ENCODE data around the gene EFS. TPM values are rescaled to one million over a fixed set of nuclear protein-coding genes. Genes with fewer than 3 reads are reported as not detected.
A peak's percentile ranks its signal among the peaks of the same experiment; 100 is the strongest.
"Not testable (repeated sequence)": the region's sequence is repeated elsewhere in the genome, so short reads cannot be mapped to it uniquely, and the experiment has no call there.

The EFS gene
- total RNA-seq, 6 donors from 2014 or later: 4.1 to 18.9 (median 9.3) TPM

GRCh38 chr14:23327947-23328744 lies 36.8 kb downstream of the EFS start:
- H3K27ac ChIP-seq: no peak overlapping the region
- peak in 1 of 2 donors; percentile 66 for DNase-seq
- no peak overlapping the region for H3K4me3 ChIP-seq
- 45 to 52% methylated on average over 4 of the region's 4 CpGs for WGBS, 2 donors
- TF ChIP-seq CTCF (IDR thresholded peaks at IDR 0.05) (peak; percentile 73 to 89 (median 86)), POLR2A (IDR thresholded peaks at IDR 0.05) (no peak), EP300 (IDR thresholded peaks at IDR 0.05) (no peak)
- no peaks in the 10 kb centered on the region for H3K27me3 ChIP-seq
- no peaks in the 10 kb centered on the region for H3K9me3 ChIP-seq
- ATAC-seq (ENCODE audit: low FRiP score in 2 of 2): peak; percentile 86 to 89
- H3K36me3 ChIP-seq: peaks cover 0 to 35% (median 27%) of the 10 kb centered on the region in 4 donors
- H3K4me1 ChIP-seq: peaks cover under 1 to 7% (median 3%) of the 10 kb centered on the region in 4 donors

- ATAC-seq (ENCODE audit: low FRiP score in 2 of 2) (no peak), DNase-seq (no peak)
- H3K4me1 ChIP-seq: peaks cover 10 to 18% (median 15%) of the 10 kb centered on the region in 4 donors
- peaks cover 0 to 39% (median 30%) of the 10 kb centered on the region in 4 donors for H3K36me3 ChIP-seq
- no peaks in the 10 kb centered on the region for H3K27me3 ChIP-seq
- no peak overlapping the region for H3K27ac ChIP-seq
- no peak overlapping the region for H3K4me3 ChIP-seq
- 83 to 86% methylated on average over 13 of the region's 13 CpGs for WGBS, 2 donors
- TF ChIP-seq POLR2AphosphoS5 (IDR thresholded peaks at IDR 0.05): no peak
- no peak for TF ChIP-seq POLR2A (IDR thresholded peaks at IDR 0.05)
- no peak for TF ChIP-seq EP300 (IDR thresholded peaks at IDR 0.05)
- no peak for TF ChIP-seq CTCF (IDR thresholded peaks at IDR 0.05)
- no peaks in the 10 kb centered on the region for H3K9me3 ChIP-seq
These were observed 38.3 kb downstream of the EFS start for GRCh38 chr14:23326491-23327332.

- peaks cover 0 to 39% (median 30%) of the 10 kb centered on the region in 4 donors for H3K36me3 ChIP-seq
- ATAC-seq (ENCODE audit: low FRiP score in 2 of 2); H3K27me3 ChIP-seq; DNase-seq; H3K9me3 ChIP-seq; H3K4me3 ChIP-seq; H3K27ac ChIP-seq: not testable (repeated sequence)
- 98 to 99% methylated on average over 5 of the region's 5 CpGs for WGBS, 2 donors
- H3K4me1 ChIP-seq: peaks cover 10 to 18% (median 15%) of the 10 kb centered on the region in 4 donors
These were observed 39.2 kb downstream of the EFS start for GRCh38 chr14:23325746-23326145.

GRCh38 chr14:23324993-23325392 lies 40.0 kb downstream of the EFS start:
- ATAC-seq (ENCODE audit: low FRiP score in 2 of 2): no peak
- no peak for DNase-seq
- H3K36me3 ChIP-seq: peaks cover 0 to 39% (median 30%) of the 10 kb centered on the region in 4 donors
- H3K27ac ChIP-seq: no peak overlapping the region
- TF ChIP-seq CTCF (IDR thresholded peaks at IDR 0.05) (no peak), POLR2A (IDR thresholded peaks at IDR 0.05) (no peak), EP300 (IDR thresholded peaks at IDR 0.05) (no peak), POLR2AphosphoS5 (IDR thresholded peaks at IDR 0.05) (no peak)
- 84 to 90% methylated on average over 7 of the region's 7 CpGs for WGBS, 2 donors
- H3K4me1 ChIP-seq: peaks cover 12 to 23% (median 21%) of the 10 kb centered on the region in 4 donors
- no peaks in the 10 kb centered on the region for H3K9me3 ChIP-seq
- no peaks in the 10 kb centered on the region for H3K27me3 ChIP-seq
- no peak overlapping the region for H3K4me3 ChIP-seq

- WGBS, 2 donors: 94 to 100% methylated on average over 2 of the region's 2 CpGs
- H3K27ac ChIP-seq: no peak overlapping the region
- no peak for TF ChIP-seq EP300 (IDR thresholded peaks at IDR 0.05)
- no peak for TF ChIP-seq POLR2A (IDR thresholded peaks at IDR 0.05)
- no peak for TF ChIP-seq CTCF (IDR thresholded peaks at IDR 0.05)
- no peak for TF ChIP-seq POLR2AphosphoS5 (IDR thresholded peaks at IDR 0.05)
- H3K4me1 ChIP-seq: peaks cover 14 to 23% (median 21%) of the 10 kb centered on the region in 4 donors
- ATAC-seq (ENCODE audit: low FRiP score in 2 of 2): no peak
- H3K36me3 ChIP-seq: peaks cover 0 to 39% (median 30%) of the 10 kb centered on the region in 4 donors
- no peaks in the 10 kb centered on the region for H3K27me3 ChIP-seq
- no peak for DNase-seq
- no peaks in the 10 kb centered on the region for H3K9me3 ChIP-seq
- H3K4me3 ChIP-seq: no peak overlapping the region
These were observed 40.5 kb downstream of the EFS start for GRCh38 chr14:23324455-23324846.
